WERI-Rb-1 (cell line): ENCODE measurements around the gene SDCCAG8.
A peak's percentile ranks its signal among the peaks of the same experiment; 100 is the strongest.

Experiments used
- DNase-seq: peaks from one replicate; pipeline ENCODE4 v3.0.0-alpha.2; 2020
- H3K27ac ChIP-seq: fragments of 250-450 bp; sonication (Bioruptor Pico); 2 replicates; pipeline ENCODE4 v1.5.1; 2020; ENCODE audit warnings: mild to moderate bottlenecking, moderate library complexity
- H3K27me3 ChIP-seq: fragments of 250-450 bp; sonication (Bioruptor Pico); 2 replicates; pipeline ENCODE4 v1.5.1; 2021; ENCODE audit warnings: mild to moderate bottlenecking, low read depth, moderate library complexity; ENCODE audit not compliant: insufficient read depth, severe bottlenecking
- H3K36me3 ChIP-seq: fragments of 250-450 bp; sonication (Bioruptor Pico); 2 replicates; pipeline ENCODE4 v1.5.1; 2020; ENCODE audit warnings: mild to moderate bottlenecking, moderate library complexity
- H3K4me3 ChIP-seq: 2 replicates; pipeline ENCODE4 v1.5.1; 2011; ENCODE audit warnings: low read depth, mild to moderate bottlenecking, control low read depth, low read length
- H3K9me3 ChIP-seq: fragments of 250-450 bp; sonication (Bioruptor Pico); 2 replicates; pipeline ENCODE4 v1.5.1; 2021; ENCODE audit warnings: mild to moderate bottlenecking, moderate library complexity; ENCODE audit not compliant: severe bottlenecking
- TF ChIP-seq, protein P1 (sequence below): IDR thresholded peaks from 2 replicates; pipeline ENCODE4 v1.5.1; 2011; ENCODE audit warnings: low read depth, mild to moderate bottlenecking, control low read depth, inconsistent platforms, low read length

The SDCCAG8 gene

DNA sequence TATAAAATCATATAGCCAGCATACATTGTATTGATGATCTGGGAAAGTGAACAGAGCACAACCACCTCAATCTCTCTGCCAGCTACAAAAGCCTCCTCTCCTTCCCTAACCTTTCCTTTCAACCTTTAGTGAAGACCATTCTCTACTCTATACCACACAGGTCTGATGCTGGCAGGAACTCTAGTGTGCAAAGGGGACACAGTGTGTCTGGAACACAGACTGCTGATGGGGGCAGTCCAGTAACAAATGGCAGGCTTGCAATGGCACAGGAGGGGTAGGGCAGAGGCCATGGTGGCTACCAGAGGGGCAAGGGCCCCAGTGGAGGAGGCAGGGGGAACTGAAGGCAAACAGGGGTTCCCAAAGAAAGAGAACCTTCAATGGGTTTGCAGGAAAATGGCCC lies 37.8 kb upstream of the SDCCAG8 start:
- Histone ChIP-seq H3K9me3 (no peaks in the 10 kb centered on the region), H3K4me3 (no peak overlapping the region), H3K27me3 (no peaks in the 10 kb centered on the region), H3K36me3 (peaks cover 67% of the 10 kb centered on the region), H3K27ac (no peak overlapping the region)
- TF ChIP-seq, protein P1, sequence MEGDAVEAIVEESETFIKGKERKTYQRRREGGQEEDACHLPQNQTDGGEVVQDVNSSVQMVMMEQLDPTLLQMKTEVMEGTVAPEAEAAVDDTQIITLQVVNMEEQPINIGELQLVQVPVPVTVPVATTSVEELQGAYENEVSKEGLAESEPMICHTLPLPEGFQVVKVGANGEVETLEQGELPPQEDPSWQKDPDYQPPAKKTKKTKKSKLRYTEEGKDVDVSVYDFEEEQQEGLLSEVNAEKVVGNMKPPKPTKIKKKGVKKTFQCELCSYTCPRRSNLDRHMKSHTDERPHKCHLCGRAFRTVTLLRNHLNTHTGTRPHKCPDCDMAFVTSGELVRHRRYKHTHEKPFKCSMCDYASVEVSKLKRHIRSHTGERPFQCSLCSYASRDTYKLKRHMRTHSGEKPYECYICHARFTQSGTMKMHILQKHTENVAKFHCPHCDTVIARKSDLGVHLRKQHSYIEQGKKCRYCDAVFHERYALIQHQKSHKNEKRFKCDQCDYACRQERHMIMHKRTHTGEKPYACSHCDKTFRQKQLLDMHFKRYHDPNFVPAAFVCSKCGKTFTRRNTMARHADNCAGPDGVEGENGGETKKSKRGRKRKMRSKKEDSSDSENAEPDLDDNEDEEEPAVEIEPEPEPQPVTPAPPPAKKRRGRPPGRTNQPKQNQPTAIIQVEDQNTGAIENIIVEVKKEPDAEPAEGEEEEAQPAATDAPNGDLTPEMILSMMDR = no peak
- no peak for DNase-seq

DNA sequence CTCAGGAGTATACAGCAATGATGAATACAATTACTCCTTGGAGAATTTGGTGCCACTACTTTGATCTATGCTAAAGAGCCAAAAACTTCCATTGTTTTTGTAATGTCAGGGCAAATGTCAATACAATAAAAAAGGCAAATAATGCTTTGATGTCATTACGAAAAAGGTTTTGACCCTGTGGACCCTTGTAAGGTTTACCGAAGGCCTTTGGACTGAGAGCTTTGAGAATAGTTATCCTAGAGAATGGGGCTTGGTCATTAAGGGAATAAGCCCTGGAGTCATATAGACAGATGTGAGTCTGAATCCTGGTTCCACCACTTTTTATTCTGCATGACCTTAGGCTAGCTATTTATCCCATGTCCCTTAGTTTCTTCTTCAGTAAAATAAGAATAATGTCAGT lies 28.2 kb upstream of the SDCCAG8 start:
- TF ChIP-seq, protein P1 = no peak
- peaks cover 11% of the 10 kb centered on the region for H3K9me3 ChIP-seq
- no peak overlapping the region for H3K4me3 ChIP-seq
- H3K36me3 ChIP-seq = peaks cover 34% of the 10 kb centered on the region
- H3K27ac ChIP-seq = no peak overlapping the region
- DNase-seq = no peak
- H3K27me3 ChIP-seq = no peaks in the 10 kb centered on the region

DNA sequence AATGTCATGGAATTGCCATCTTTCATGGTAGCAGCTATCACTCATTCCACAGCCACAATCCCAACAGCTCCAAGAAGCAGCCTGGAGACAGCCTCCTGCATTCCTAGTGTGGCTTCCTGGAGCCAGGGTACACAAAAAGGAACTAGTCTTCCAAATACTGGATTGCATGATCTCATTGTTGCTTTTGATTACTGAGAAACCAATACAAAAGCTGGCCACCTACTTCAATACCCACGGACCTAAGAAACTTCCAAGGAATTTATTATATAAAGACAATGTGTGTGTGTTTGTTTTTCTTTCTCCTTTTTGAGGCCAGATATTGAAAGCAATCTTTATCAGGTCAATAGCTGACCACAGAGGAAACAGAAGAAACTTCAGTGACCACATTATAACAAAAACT lies 26.3 kb upstream of the SDCCAG8 start:
- no peaks in the 10 kb centered on the region for H3K27me3 ChIP-seq
- no peak overlapping the region for H3K4me3 ChIP-seq
- H3K9me3 ChIP-seq = peaks cover 11% of the 10 kb centered on the region
- DNase-seq = no peak
- peaks cover 20% of the 10 kb centered on the region for H3K36me3 ChIP-seq
- TF ChIP-seq, protein P1 = no peak
- no peak overlapping the region for H3K27ac ChIP-seq

DNA sequence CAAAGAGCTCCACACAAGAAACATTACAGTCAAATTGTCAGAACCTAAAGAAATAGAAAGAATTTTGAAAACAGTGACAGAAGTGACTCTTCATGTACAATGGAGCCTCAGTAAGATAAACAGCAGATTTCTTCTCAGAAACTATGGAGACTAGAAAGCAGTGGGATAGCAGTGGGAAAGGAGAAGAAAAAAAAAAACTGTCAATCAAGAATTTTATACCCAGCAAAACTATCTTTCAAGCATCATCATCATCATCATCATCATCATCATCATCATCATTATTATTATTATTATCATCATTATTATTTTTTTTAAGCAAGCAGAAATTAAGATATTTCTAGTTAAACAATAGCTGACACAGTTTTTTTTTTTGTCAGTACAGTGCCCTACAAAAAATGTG lies 24.9 kb upstream of the SDCCAG8 start:
- no peak overlapping the region for H3K4me3 ChIP-seq
- peaks cover 15% of the 10 kb centered on the region for H3K36me3 ChIP-seq
- no peak overlapping the region for H3K27ac ChIP-seq
- TF ChIP-seq, protein P1 = no peak
- H3K27me3 ChIP-seq = no peaks in the 10 kb centered on the region
- H3K9me3 ChIP-seq = peaks cover 11% of the 10 kb centered on the region
- DNase-seq = no peak

DNA sequence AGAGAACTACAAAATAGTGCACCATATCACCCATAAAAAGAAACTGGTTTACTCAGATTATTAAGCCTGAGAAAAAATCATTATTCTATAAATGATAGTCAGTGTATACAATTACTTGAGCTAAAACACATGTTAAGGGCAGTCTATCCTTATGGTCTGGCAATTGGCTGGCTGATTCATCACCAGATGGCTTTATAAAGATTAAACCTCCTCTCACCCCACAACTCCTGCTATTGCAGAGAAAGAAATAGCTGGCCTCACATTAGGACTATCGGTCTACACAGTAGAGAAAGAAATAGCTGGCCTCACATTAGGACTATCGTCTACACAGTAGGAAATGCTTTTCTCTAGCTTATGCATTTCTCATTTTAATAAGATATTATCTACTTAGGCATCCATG lies 21.9 kb upstream of the SDCCAG8 start:
- H3K4me3 ChIP-seq = no peak overlapping the region
- H3K27ac ChIP-seq = peak overlapping the region; percentile 50
- TF ChIP-seq, protein P1 = no peak
- H3K36me3 ChIP-seq = peaks cover 19% of the 10 kb centered on the region
- peaks cover 11% of the 10 kb centered on the region for H3K9me3 ChIP-seq
- no peaks in the 10 kb centered on the region for H3K27me3 ChIP-seq
- DNase-seq = no peak

DNA sequence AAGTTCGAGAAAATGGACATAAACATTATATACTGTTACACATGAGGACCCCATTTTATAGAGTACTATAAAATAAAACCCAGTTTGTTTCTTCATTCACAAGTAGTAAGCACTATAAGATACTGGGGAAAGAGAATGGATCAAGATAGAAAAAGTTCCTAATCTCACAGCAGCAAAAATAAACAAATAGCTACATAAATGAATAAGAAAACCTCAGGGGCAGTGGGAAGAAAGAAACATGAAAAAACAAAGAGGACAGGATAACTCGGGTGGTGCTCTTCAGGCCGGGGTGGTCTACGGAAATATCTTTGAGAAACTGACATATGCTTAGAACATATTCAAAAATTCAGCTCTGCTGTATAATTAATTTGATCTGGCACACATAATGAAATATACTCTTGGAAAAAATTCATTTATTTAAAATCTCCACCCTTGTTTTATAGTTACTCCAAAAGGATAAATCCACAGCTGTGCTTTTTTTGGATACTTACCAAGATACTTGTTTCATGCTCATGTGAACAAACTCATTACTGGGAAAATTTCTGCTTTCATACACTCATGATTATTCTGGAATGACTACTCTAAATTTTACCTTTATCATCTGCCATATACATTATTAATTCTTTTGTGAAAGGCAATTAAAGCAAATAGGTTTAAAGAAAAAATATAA lies 20.7 kb upstream of the SDCCAG8 start:
- no peak for DNase-seq
- peaks cover 19% of the 10 kb centered on the region for H3K36me3 ChIP-seq
- H3K9me3 ChIP-seq = peaks cover 11% of the 10 kb centered on the region
- H3K27me3 ChIP-seq = no peaks in the 10 kb centered on the region
- TF ChIP-seq, protein P1 = no peak
- H3K27ac ChIP-seq = no peak overlapping the region
- H3K4me3 ChIP-seq = no peak overlapping the region
